NB4 (cell line): ENCODE data around the gene BCL2L1.

Experiments used
- POLR2A ChIP-seq: IDR thresholded peaks from 2 replicates; pipeline ENCODE4 v1.6.1; 2011; ENCODE audit warnings: mild to moderate bottlenecking; ENCODE audit not compliant: insufficient read length; ENCODE audit errors: extremely low read depth
- TF ChIP-seq, protein P1 (sequence below): IDR thresholded peaks from one replicate; pipeline ENCODE4 v1.5.1; 2012; ENCODE audit warnings: low read depth, low read length
- TF ChIP-seq, protein P2 (sequence below): IDR thresholded peaks from 2 replicates; pipeline ENCODE4 v1.6.1; 2011; ENCODE audit warnings: low read depth, low read length

- TF ChIP-seq, protein P1, sequence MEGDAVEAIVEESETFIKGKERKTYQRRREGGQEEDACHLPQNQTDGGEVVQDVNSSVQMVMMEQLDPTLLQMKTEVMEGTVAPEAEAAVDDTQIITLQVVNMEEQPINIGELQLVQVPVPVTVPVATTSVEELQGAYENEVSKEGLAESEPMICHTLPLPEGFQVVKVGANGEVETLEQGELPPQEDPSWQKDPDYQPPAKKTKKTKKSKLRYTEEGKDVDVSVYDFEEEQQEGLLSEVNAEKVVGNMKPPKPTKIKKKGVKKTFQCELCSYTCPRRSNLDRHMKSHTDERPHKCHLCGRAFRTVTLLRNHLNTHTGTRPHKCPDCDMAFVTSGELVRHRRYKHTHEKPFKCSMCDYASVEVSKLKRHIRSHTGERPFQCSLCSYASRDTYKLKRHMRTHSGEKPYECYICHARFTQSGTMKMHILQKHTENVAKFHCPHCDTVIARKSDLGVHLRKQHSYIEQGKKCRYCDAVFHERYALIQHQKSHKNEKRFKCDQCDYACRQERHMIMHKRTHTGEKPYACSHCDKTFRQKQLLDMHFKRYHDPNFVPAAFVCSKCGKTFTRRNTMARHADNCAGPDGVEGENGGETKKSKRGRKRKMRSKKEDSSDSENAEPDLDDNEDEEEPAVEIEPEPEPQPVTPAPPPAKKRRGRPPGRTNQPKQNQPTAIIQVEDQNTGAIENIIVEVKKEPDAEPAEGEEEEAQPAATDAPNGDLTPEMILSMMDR = no peak
- TF ChIP-seq, protein P2, sequence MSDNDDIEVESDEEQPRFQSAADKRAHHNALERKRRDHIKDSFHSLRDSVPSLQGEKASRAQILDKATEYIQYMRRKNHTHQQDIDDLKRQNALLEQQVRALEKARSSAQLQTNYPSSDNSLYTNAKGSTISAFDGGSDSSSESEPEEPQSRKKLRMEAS = no peak
- TF ChIP-seq POLR2A = no peak
Measured at GRCh38 chr20:31740656-31741323, 18.1 kb upstream of the BCL2L1 start.
